SK-N-SH treated with all-trans-retinoic acid at 6 μM for 48 hours (cell line): Measurements from ENCODE around the gene CALCOCO1.

Source experiments
- ATAC-seq: fragments of 200-7000 bp; cut with Tn5 transposase; 3 replicates; pipeline ENCODE4 v1.9.1; 2020; ENCODE audit warnings: mild to moderate bottlenecking, moderate library complexity
- ARNTL ChIP-seq: fragments of 450-650 bp; formaldehyde crosslinking; IDR thresholded peaks from 2 replicates; pipeline ENCODE4 v1.5.0; 2020; ENCODE audit warnings: low read depth, mild to moderate bottlenecking, moderate library complexity, borderline replicate concordance
- BACH2 ChIP-seq: fragments of 250-450 bp; sonication (Bioruptor Pico); IDR thresholded peaks from 2 replicates; pipeline ENCODE4 v1.9.0; 2021; ENCODE audit warnings: mild to moderate bottlenecking, borderline replicate concordance
- CREB5 ChIP-seq: fragments of 250-450 bp; sonication (Bioruptor Pico); IDR thresholded peaks from 2 replicates; pipeline ENCODE4 v1.5.1; 2020; ENCODE audit warnings: low read depth, mild to moderate bottlenecking, moderate library complexity
- CSDC2 ChIP-seq: fragments of 250-450 bp; sonication (Bioruptor Pico); IDR thresholded peaks from 2 replicates; pipeline ENCODE4 v1.5.0; 2020; ENCODE audit warnings: mild to moderate bottlenecking, moderate library complexity
- ESRRG ChIP-seq: fragments of 250-450 bp; sonication (Bioruptor Pico); IDR thresholded peaks from 2 replicates; pipeline ENCODE4 v1.6.1; 2021; ENCODE audit warnings: mild to moderate bottlenecking
- GLIS3 ChIP-seq: fragments of 250-450 bp; sonication (Bioruptor Pico); IDR thresholded peaks from 2 replicates; pipeline ENCODE4 v1.5.0; 2020; ENCODE audit warnings: mild to moderate bottlenecking, moderate library complexity
- ISL1 ChIP-seq: fragments of 250-450 bp; sonication (Bioruptor Pico); IDR thresholded peaks from 2 replicates; pipeline ENCODE4 v2.1.2; 2022; ENCODE audit warnings: mild to moderate bottlenecking, moderate library complexity
- PATZ1 ChIP-seq: fragments of 250-450 bp; sonication (Bioruptor Pico); IDR thresholded peaks from 2 replicates; pipeline ENCODE4 v1.8.0; 2020; ENCODE audit warnings: mild to moderate bottlenecking, moderate library complexity, borderline replicate concordance
- POU6F1 ChIP-seq: fragments of 250-450 bp; sonication (Bioruptor Pico); IDR thresholded peaks from 2 replicates; pipeline ENCODE4 v1.8.0; 2021; ENCODE audit warnings: low read depth, mild to moderate bottlenecking, moderate library complexity, borderline replicate concordance
- PPARA ChIP-seq: fragments of 250-450 bp; sonication (Bioruptor Pico); IDR thresholded peaks from 2 replicates; pipeline ENCODE4 v1.5.0; 2020; ENCODE audit warnings: mild to moderate bottlenecking, borderline replicate concordance
- RARB ChIP-seq: fragments of 250-450 bp; sonication (Bioruptor Pico); IDR thresholded peaks from 2 replicates; pipeline ENCODE4 v1.8.0; 2021; ENCODE audit warnings: mild to moderate bottlenecking, moderate library complexity
- SNAI2 ChIP-seq: fragments of 250-450 bp; sonication (Bioruptor Pico); IDR thresholded peaks from 2 replicates; pipeline ENCODE4 v1.5.0; 2020; ENCODE audit warnings: mild to moderate bottlenecking, moderate library complexity
- TCF4 ChIP-seq: fragments of 250-450 bp; sonication (Bioruptor Pico); IDR thresholded peaks from 2 replicates; pipeline ENCODE4 v1.8.0; 2021; ENCODE audit warnings: mild to moderate bottlenecking, moderate library complexity, borderline replicate concordance
- TOX ChIP-seq: fragments of 250-450 bp; sonication (Bioruptor Pico); IDR thresholded peaks from 2 replicates; pipeline ENCODE4 v1.8.0; 2021; ENCODE audit warnings: mild to moderate bottlenecking, moderate library complexity, borderline replicate concordance
- TSHZ2 ChIP-seq: fragments of 250-450 bp; sonication (Bioruptor Pico); IDR thresholded peaks from 2 replicates; pipeline ENCODE4 v1.5.0; 2020; ENCODE audit warnings: mild to moderate bottlenecking, moderate library complexity
- ZC3H10 ChIP-seq: fragments of 250-450 bp; sonication (Bioruptor Pico); IDR thresholded peaks from 2 replicates; pipeline ENCODE4 v1.5.1; 2021; ENCODE audit warnings: mild to moderate bottlenecking, moderate library complexity
- ZFP3 ChIP-seq: fragments of 250-450 bp; sonication (Bioruptor Pico); IDR thresholded peaks from 2 replicates; pipeline ENCODE4 v1.5.0; 2020; ENCODE audit warnings: mild to moderate bottlenecking, moderate library complexity
- ZFP30 ChIP-seq: fragments of 450-650 bp; formaldehyde crosslinking; IDR thresholded peaks from 2 replicates; pipeline ENCODE4 v1.5.0; 2022; ENCODE audit warnings: mild to moderate bottlenecking, moderate library complexity
- ZNF565 ChIP-seq: fragments of 450-650 bp; formaldehyde crosslinking; conservative IDR thresholded peaks from 2 replicates; pipeline ENCODE4 v1.5.0; 2020; ENCODE audit warnings: low read depth, mild to moderate bottlenecking, moderate library complexity

CALCOCO1 gene

GRCh38 chr12:53698948-53699677 lies 28.1 kb downstream of the CALCOCO1 start:
- ATAC-seq, result no peak
- TF ChIP-seq ZFP30 (CRISPR knock-in tag) (no peak), TOX (no peak), ISL1 (CRISPR knock-in tag) (no peak), ESRRG (CRISPR knock-in tag) (no peak), SNAI2 (no peak), PATZ1 (no peak), CSDC2 (CRISPR knock-in tag) (no peak), PPARA (CRISPR knock-in tag) (no peak), CREB5 (CRISPR knock-in tag) (no peak), ZC3H10 (CRISPR knock-in tag) (no peak), ZNF565 (no peak)

- ATAC-seq, result no peak
- TF ChIP-seq TOX (no peak), ISL1 (CRISPR knock-in tag) (no peak), RARB (CRISPR knock-in tag) (no peak), PATZ1 (no peak), ZFP3 (CRISPR knock-in tag) (no peak), POU6F1 (CRISPR knock-in tag) (no peak), TCF4 (CRISPR knock-in tag) (no peak), ARNTL (CRISPR knock-in tag) (no peak), ZFP30 (CRISPR knock-in tag) (no peak), GLIS3 (CRISPR knock-in tag) (no peak), TSHZ2 (no peak), BACH2 (CRISPR knock-in tag) (no peak)
Observed at GRCh38 chr12:53696655-53697331, 30.5 kb downstream of the CALCOCO1 start.

- TF ChIP-seq CREB5 (CRISPR knock-in tag), result no peak
- no peak for TF ChIP-seq TOX
- TF ChIP-seq GLIS3 (CRISPR knock-in tag), result no peak
- TF ChIP-seq ZNF565, result no peak
- TF ChIP-seq TSHZ2, result no peak
- no peak for TF ChIP-seq ISL1 (CRISPR knock-in tag)
- TF ChIP-seq ZC3H10 (CRISPR knock-in tag), result no peak
- no peak for TF ChIP-seq ZFP3 (CRISPR knock-in tag)
- no peak for TF ChIP-seq ESRRG (CRISPR knock-in tag)
- no peak for TF ChIP-seq CSDC2 (CRISPR knock-in tag)
- no peak for TF ChIP-seq ARNTL (CRISPR knock-in tag)
- TF ChIP-seq PPARA (CRISPR knock-in tag), result no peak
- ATAC-seq, result peak; percentile 93
Observed at GRCh38 chr12:53696285-53696654, 31.0 kb downstream of the CALCOCO1 start.
